Transverse colon (tissue), 3 donors: Measurements from ENCODE around the gene AMIGO3.
"Not testable (repeated sequence)": the region's sequence is repeated elsewhere in the genome, so short reads cannot be mapped to it uniquely, and the experiment has no call there.

Experiments used
- CTCF ChIP-seq, 5 experiments: fragments of 200-600 bp in 3 of 5; fragments of 450-650 bp in 2 of 5; sonication (generic) in 3 of 5; IDR thresholded peaks; 1 replicate in 2 of 5; 2 replicates in 3 of 5; pipeline ENCODE4 v1.5.1; 2016 to 2017; ENCODE audit warnings: antibody characterized with exemption in 5 of 5, inconsistent platforms in 3 of 5, mild to moderate bottlenecking in 2 of 5, moderate library complexity in 1 of 5
- EP300 ChIP-seq: sonication (generic); formaldehyde crosslinking; IDR thresholded peaks from one replicate; pipeline ENCODE4 v1.6.1; 2017; ENCODE audit warnings: antibody characterized with exemption, low read depth

GRCh38 chr3:49685103-49685502 is 34.4 kb downstream of the AMIGO3 start:
- not testable (repeated sequence) for TF ChIP-seq EP300; CTCF (IDR thresholded peaks at IDR 0.05)
